Measurements from ENCODE around the gene PPP4R4.

- TF ChIP-seq CTCF (IDR thresholded peaks at IDR 0.05) = no peak
- no peak for TF ChIP-seq POLR2A (IDR thresholded peaks at IDR 0.05)
Observed at GRCh38 chr14:94193776-94194175, 19.7 kb downstream of the PPP4R4 start.

Measured in testis (tissue), 2 donors.